ENCODE results near the gene HDAC5.

HDAC5 gene

DNA sequence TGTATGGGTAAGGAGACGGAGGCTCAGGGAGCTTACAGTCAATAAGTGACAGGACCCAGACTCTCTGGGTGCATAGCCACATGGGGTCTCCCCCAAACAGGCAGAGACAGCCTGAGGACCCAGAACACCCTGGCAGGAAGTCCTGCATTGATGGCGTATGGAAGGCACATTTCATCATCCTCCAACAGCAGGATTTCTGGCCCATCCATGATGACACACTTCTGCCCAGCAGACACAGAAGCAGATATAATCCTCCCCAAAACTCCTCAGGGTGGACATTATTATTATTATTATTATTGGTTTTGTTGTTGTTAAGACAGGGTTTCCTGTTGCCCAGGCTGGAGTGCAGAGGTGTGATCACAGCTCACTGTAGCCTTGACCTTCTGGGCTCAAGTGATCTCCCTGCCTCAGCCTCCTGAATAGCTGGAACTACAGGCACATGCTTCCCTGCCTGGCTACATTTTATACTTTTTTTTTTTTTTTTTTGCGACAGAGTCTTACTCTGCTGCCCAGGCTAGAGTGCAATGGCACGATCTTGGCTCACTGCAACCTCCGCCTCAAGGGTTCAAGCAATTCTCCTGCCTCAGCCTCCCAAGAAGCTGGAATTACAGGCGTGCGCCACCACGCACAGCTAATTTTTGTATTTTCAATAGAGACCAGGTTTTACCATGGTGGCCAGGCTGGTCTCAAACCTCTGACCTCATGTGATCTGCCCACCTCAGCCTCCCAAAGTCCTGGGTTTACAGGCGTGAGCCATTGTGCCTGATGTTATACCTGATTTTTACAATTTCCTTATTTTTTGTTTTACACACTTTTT lies 11.5 kb upstream of the HDAC5 start:
- TF ChIP-seq, protein P1, sequence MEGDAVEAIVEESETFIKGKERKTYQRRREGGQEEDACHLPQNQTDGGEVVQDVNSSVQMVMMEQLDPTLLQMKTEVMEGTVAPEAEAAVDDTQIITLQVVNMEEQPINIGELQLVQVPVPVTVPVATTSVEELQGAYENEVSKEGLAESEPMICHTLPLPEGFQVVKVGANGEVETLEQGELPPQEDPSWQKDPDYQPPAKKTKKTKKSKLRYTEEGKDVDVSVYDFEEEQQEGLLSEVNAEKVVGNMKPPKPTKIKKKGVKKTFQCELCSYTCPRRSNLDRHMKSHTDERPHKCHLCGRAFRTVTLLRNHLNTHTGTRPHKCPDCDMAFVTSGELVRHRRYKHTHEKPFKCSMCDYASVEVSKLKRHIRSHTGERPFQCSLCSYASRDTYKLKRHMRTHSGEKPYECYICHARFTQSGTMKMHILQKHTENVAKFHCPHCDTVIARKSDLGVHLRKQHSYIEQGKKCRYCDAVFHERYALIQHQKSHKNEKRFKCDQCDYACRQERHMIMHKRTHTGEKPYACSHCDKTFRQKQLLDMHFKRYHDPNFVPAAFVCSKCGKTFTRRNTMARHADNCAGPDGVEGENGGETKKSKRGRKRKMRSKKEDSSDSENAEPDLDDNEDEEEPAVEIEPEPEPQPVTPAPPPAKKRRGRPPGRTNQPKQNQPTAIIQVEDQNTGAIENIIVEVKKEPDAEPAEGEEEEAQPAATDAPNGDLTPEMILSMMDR (IDR thresholded peaks at IDR 0.05) = no peak

DNA sequence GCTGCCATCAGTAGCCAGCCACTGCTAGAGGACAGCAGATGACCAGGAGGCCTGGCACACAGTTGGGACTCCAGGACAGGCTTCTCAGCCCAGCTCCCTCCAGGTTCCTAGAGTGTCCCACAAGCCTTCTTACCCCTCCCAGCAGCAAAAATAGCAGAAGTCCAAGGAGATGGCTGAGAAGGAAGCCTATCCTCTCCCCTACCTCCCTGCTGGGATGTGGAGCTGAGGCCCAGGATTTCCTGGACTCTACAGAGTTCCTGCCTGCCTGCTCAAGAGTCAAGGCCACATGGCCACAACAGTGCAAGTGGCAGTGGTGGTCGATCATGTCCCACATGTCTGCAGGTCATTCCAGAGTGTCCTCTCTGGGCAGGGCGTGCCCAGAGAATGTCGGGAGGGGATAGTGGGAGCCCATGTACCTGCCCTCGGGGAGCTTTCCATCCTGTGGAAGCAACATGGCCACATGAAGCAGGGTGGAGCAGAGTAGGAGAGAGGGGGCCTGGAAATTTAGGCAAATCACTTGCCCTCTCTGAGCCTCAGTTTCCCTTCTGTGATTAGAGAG lies 10.6 kb upstream of the HDAC5 start:
- TF ChIP-seq, protein P1 (IDR thresholded peaks at IDR 0.05) = no peak

DNA sequence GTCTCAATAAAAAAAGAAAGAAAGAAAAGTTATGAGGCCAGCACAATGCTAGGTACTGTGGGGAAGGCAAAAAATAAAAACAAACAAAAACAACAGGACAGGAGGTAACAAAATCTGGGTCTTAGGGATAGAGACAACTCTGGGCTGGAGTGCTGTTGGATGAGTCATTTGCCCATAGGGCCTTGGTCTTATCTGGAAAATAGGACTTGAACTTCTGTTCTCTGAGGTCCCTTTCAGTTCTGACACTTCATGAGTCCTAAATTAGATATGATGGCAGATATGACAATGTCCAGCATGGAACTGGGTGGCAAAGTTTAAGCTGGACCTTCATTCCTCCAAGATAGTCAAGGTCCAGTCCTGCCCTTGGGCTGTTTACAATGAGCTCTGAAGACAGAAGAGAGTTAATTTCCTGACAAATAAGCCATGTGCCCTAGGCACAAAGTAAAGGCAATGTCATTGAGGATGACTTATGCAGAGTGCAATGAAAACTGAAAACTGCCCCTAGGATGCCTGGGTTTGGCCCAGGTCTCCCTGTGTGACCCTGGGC lies 8.9 kb upstream of the HDAC5 start:
- TF ChIP-seq, protein P1 (IDR thresholded peaks at IDR 0.05) = no peak

DNA sequence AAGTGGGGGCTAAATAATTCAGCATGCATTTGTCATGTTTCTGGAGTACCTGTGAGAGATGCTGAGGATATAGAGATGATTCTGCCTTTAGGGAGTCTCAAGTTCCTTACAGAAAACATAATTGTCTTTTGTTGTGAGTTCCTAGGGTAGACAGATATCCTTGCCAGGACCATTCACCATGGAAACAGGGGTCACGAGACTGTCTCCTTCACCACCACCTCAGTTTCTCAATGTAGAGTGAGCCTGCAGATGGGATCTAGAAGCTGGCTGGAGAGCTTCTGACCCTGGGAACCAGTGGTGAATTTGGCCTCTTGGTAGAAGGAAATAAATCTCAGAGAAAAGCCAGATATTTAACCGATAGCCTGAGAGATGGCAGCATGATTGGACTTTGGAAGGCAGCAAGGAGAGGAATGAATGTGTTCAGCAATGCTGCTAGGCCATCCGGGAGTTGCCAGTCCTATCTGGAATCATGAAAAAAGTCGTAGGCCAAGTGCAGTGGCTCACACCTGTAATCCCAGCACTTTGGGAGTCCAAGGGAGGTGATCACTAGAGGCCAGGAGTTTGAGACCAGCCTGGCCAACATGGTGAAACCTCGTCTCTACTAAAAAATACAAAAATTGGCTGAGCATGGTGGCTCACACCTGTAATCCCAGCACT lies 7.4 kb upstream of the HDAC5 start:
- TF ChIP-seq, protein P1 (IDR thresholded peaks at IDR 0.05) = no peak

GRCh38 chr17:44128383-44128782 lies 4.9 kb upstream of the HDAC5 start:
- TF ChIP-seq, protein P1 (IDR thresholded peaks at IDR 0.05) = no peak

- TF ChIP-seq, protein P1 (IDR thresholded peaks at IDR 0.05) = no peak
These were observed 637 bp upstream of the HDAC5 start for GRCh38 chr17:44124118-44124438.

GRCh38 chr17:44122816-44123355 lies 555 bp downstream of the HDAC5 start:
- TF ChIP-seq, protein P1 (IDR thresholded peaks at IDR 0.05) = no peak

Data from LNCAP (cell line).